Measurements from ENCODE around the gene SPACA9. TPM values are rescaled to one million over a fixed set of nuclear protein-coding genes. Genes with fewer than 3 reads are reported as not detected.

SPACA9 gene
- total RNA-seq, 4 donors from 2014 or later, result 14.6 to 22.3 (median 19.0) TPM

GRCh38 chr9:132909311-132909710, 30.6 kb downstream of the SPACA9 start:
- no peaks in the 10 kb centered on the region for H3K27me3 ChIP-seq
- H3K36me3 ChIP-seq, result peaks cover 34 to 41% of the 10 kb centered on the region in 2 donors
- no peak overlapping the region for H3K27ac ChIP-seq
- 88 to 93% methylated on average over 2 of the region's 2 CpGs for WGBS, 2 donors
- no peak for TF ChIP-seq CTCF (IDR thresholded peaks at IDR 0.05)
- TF ChIP-seq POLR2A (IDR thresholded peaks at IDR 0.05), result no peak
- no peak overlapping the region for H3K4me3 ChIP-seq (replicated peaks in 1 of 3)
- no peaks in the 10 kb centered on the region for H3K9me3 ChIP-seq
- no peak for DNase-seq
- intact Hi-C loops (cut with DNase I), result no loop called here
- H3K4me1 ChIP-seq, result no peaks in the 10 kb centered on the region

GRCh38 chr9:132910376-132910775, 31.7 kb downstream of the SPACA9 start:
- no peaks in the 10 kb centered on the region for H3K27me3 ChIP-seq
- H3K27ac ChIP-seq, result no peak overlapping the region
- intact Hi-C loops (cut with DNase I), result no loop called here
- TF ChIP-seq CTCF (IDR thresholded peaks at IDR 0.05), result no peak
- no peak for TF ChIP-seq POLR2A (IDR thresholded peaks at IDR 0.05)
- H3K9me3 ChIP-seq, result no peaks in the 10 kb centered on the region
- H3K36me3 ChIP-seq, result peaks cover 43% of the 10 kb centered on the region in 2 donors
- WGBS, 2 donors, result 96 to 97% methylated on average over 6 of the region's 6 CpGs
- no peaks in the 10 kb centered on the region for H3K4me1 ChIP-seq
- no peak for DNase-seq
- no peak overlapping the region for H3K4me3 ChIP-seq (replicated peaks in 1 of 3)

- Histone ChIP-seq H3K27ac (no peak overlapping the region), H3K9me3 (no peaks in the 10 kb centered on the region), H3K4me3 (replicated peaks in 1 of 3) (no peak overlapping the region), H3K4me1 (no peaks in the 10 kb centered on the region), H3K36me3 (peaks cover 34 to 42% of the 10 kb centered on the region in 2 donors), H3K27me3 (no peaks in the 10 kb centered on the region)
- TF ChIP-seq CTCF (IDR thresholded peaks at IDR 0.05), result no peak
- TF ChIP-seq POLR2A (IDR thresholded peaks at IDR 0.05), result no peak
- intact Hi-C loops (cut with DNase I), result no loop called here
- no peak for DNase-seq
- WGBS, 2 donors, result 93 to 97% methylated on average over 4 of the region's 4 CpGs
These were observed 33.4 kb downstream of the SPACA9 start for GRCh38 chr9:132912131-132912530.

- H3K27ac ChIP-seq, result no peak overlapping the region
- no peak for DNase-seq
- no peaks in the 10 kb centered on the region for H3K9me3 ChIP-seq
- peaks cover 30 to 44% of the 10 kb centered on the region in 2 donors for H3K36me3 ChIP-seq
- intact Hi-C loops (cut with DNase I), result no loop called here
- H3K4me3 ChIP-seq (replicated peaks in 1 of 3), result no peak overlapping the region
- H3K27me3 ChIP-seq, result no peaks in the 10 kb centered on the region
- H3K4me1 ChIP-seq, result no peaks in the 10 kb centered on the region
- TF ChIP-seq POLR2A (IDR thresholded peaks at IDR 0.05) (no peak), CTCF (IDR thresholded peaks at IDR 0.05) (no peak)
- WGBS, 2 donors, result 96 to 98% methylated on average over 6 of the region's 6 CpGs
These were observed 36.2 kb downstream of the SPACA9 start for GRCh38 chr9:132914924-132915323.

- Histone ChIP-seq H3K4me1 (no peaks in the 10 kb centered on the region), H3K4me3 (replicated peaks in 1 of 3) (no peak overlapping the region), H3K27me3 (no peaks in the 10 kb centered on the region), H3K27ac (no peak overlapping the region), H3K9me3 (no peaks in the 10 kb centered on the region), H3K36me3 (peaks cover 46 to 54% of the 10 kb centered on the region in 2 donors)
- intact Hi-C loops (cut with DNase I), result no loop called here
- WGBS, 2 donors, result 95% methylated on average over 7 of the region's 7 CpGs
- TF ChIP-seq POLR2A (IDR thresholded peaks at IDR 0.05), result no peak
- DNase-seq, result no peak
These were observed 41.0 kb downstream of the SPACA9 start for GRCh38 chr9:132919614-132920268.
